ENCODE results near the gene HDAC4.

Gene HDAC4

GRCh38 chr2:239288951-239289511 lies 111.8 kb downstream of the HDAC4 start:
- H2BK12ac ChIP-seq (ENCODE audit: low read length): no peak overlapping the region
- no peak overlapping the region for H3K4me2 ChIP-seq (ENCODE audit: low read length)
- no peaks in the 10 kb centered on the region for H3K79me2 ChIP-seq (ENCODE audit: control insufficient read depth, insufficient read depth, low read length, poor library complexity)
- no peak overlapping the region for H3K9ac ChIP-seq (ENCODE audit: low read length)
- no peaks in the 10 kb centered on the region for H3K27me3 ChIP-seq (ENCODE audit: insufficient read depth, low read length)
- H3K4me1 ChIP-seq (ENCODE audit: control insufficient read depth in 1 of 2, insufficient read depth in 2 of 2, low read length in 2 of 2): peaks cover 2 to 7% of the 10 kb centered on the region in 2 experiments
- H4K8ac ChIP-seq (ENCODE audit: low read depth, low read length): no peak overlapping the region
- H3K9me3 ChIP-seq (ENCODE audit: insufficient read depth, low read depth, low read length): peaks cover 2% of the 10 kb centered on the region
- H3K79me1 ChIP-seq (ENCODE audit: low read length): no peaks in the 10 kb centered on the region
- H2BK120ac ChIP-seq (ENCODE audit: insufficient read depth, low read length, poor library complexity): no peak overlapping the region
- H3K23ac ChIP-seq (ENCODE audit: low read length): no peak overlapping the region
- H3K4me3 ChIP-seq (ENCODE audit: low read depth, low read length): no peak overlapping the region
- H3K18ac ChIP-seq (ENCODE audit: low read length): no peak overlapping the region
- no peaks in the 10 kb centered on the region for H3K36me3 ChIP-seq (ENCODE audit: control insufficient read depth in 1 of 2, insufficient read depth in 2 of 2, low read length in 2 of 2)
- WGBS (ENCODE audit: extremely low coverage, insufficient coverage, insufficient read length): no CpG with 5 or more reads among the region's 7 CpGs
- H2AFZ ChIP-seq (ENCODE audit: insufficient read depth, low read length, poor library complexity): no peak overlapping the region
- H4K12ac ChIP-seq (ENCODE audit: low read depth, low read length): no peak overlapping the region
- no peak overlapping the region for H4K91ac ChIP-seq (ENCODE audit: low read depth, low read length)
- no peak overlapping the region for H2BK5ac ChIP-seq (ENCODE audit: low read depth, low read length, poor library complexity)
- DNase-seq: no peak
- H2AK5ac ChIP-seq (ENCODE audit: low read length): no peak overlapping the region
- no peak overlapping the region for H3K14ac ChIP-seq (ENCODE audit: low read length)
- H3K4ac ChIP-seq (ENCODE audit: low read depth, low read length): no peak overlapping the region
- H3K27ac ChIP-seq (ENCODE audit: low read depth, low read length): no peak overlapping the region

- WGBS (ENCODE audit: extremely low coverage, insufficient coverage, insufficient read length): no CpG with 5 or more reads among the region's 4 CpGs
- Histone ChIP-seq H3K27me3 (ENCODE audit: insufficient read depth, low read length) (no peaks in the 10 kb centered on the region), H3K9me3 (ENCODE audit: insufficient read depth, low read depth, low read length) (peaks cover 2% of the 10 kb centered on the region), H4K8ac (ENCODE audit: low read depth, low read length) (no peak overlapping the region), H2BK12ac (ENCODE audit: low read length) (no peak overlapping the region), H3K23ac (ENCODE audit: low read length) (no peak overlapping the region), H4K91ac (ENCODE audit: low read depth, low read length) (no peak overlapping the region), H2AK5ac (ENCODE audit: low read length) (no peak overlapping the region), H3K79me2 (ENCODE audit: control insufficient read depth, insufficient read depth, low read length, poor library complexity) (no peaks in the 10 kb centered on the region), H3K4me1 (ENCODE audit: control insufficient read depth in 1 of 2, insufficient read depth in 2 of 2, low read length in 2 of 2) (peaks cover 2 to 7% of the 10 kb centered on the region in 2 experiments), H2BK5ac (ENCODE audit: low read depth, low read length, poor library complexity) (no peak overlapping the region), H3K14ac (ENCODE audit: low read length) (no peak overlapping the region), H2BK120ac (ENCODE audit: insufficient read depth, low read length, poor library complexity) (no peak overlapping the region), H2AFZ (ENCODE audit: insufficient read depth, low read length, poor library complexity) (no peak overlapping the region), H3K4me3 (ENCODE audit: low read depth, low read length) (no peak overlapping the region), H4K12ac (ENCODE audit: low read depth, low read length) (no peak overlapping the region), H3K18ac (ENCODE audit: low read length) (no peak overlapping the region), H3K9ac (ENCODE audit: low read length) (no peak overlapping the region), H3K4me2 (ENCODE audit: low read length) (no peak overlapping the region), H3K27ac (ENCODE audit: low read depth, low read length) (no peak overlapping the region), H3K36me3 (ENCODE audit: control insufficient read depth in 1 of 2, insufficient read depth in 2 of 2, low read length in 2 of 2) (no peaks in the 10 kb centered on the region), H3K79me1 (ENCODE audit: low read length) (no peaks in the 10 kb centered on the region), H3K4ac (ENCODE audit: low read depth, low read length) (no peak overlapping the region)
- DNase-seq: no peak
Observed at GRCh38 chr2:239288237-239288636, 112.6 kb downstream of the HDAC4 start.

DNA sequence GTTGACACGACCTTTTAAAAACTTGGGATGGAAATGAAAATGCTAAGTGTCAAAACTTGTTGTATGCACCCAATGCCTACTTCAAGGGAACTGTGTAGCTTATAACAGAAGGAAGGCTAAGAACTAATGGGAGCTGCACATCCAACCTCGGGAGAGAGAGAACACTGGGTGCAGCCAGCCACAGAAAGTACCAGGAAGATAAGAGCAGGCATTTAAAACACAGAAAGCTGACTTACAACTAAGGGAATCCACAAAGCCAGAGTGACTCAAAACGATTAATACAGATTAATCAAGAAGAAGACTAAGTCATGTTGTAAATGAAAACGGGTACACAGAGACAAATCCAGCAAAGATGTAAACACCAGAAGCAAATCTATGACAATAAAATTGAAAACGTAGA lies 113.4 kb downstream of the HDAC4 start:
- Histone ChIP-seq H3K27me3 (ENCODE audit: insufficient read depth, low read length) (no peaks in the 10 kb centered on the region), H3K79me1 (ENCODE audit: low read length) (no peaks in the 10 kb centered on the region), H3K4me2 (ENCODE audit: low read length) (no peak overlapping the region), H3K4me1 (ENCODE audit: control insufficient read depth in 1 of 2, insufficient read depth in 2 of 2, low read length in 2 of 2) (peaks cover 2 to 7% of the 10 kb centered on the region in 2 experiments), H2AK5ac (ENCODE audit: low read length) (no peak overlapping the region), H3K23ac (ENCODE audit: low read length) (no peak overlapping the region), H3K4me3 (ENCODE audit: low read depth, low read length) (no peak overlapping the region), H3K79me2 (ENCODE audit: control insufficient read depth, insufficient read depth, low read length, poor library complexity) (no peaks in the 10 kb centered on the region), H4K12ac (ENCODE audit: low read depth, low read length) (no peak overlapping the region), H4K8ac (ENCODE audit: low read depth, low read length) (no peak overlapping the region), H3K18ac (ENCODE audit: low read length) (no peak overlapping the region), H3K9ac (ENCODE audit: low read length) (no peak overlapping the region), H3K27ac (ENCODE audit: low read depth, low read length) (no peak overlapping the region), H3K9me3 (ENCODE audit: insufficient read depth, low read depth, low read length) (peaks cover 4% of the 10 kb centered on the region), H2AFZ (ENCODE audit: insufficient read depth, low read length, poor library complexity) (no peak overlapping the region), H2BK12ac (ENCODE audit: low read length) (no peak overlapping the region), H4K91ac (ENCODE audit: low read depth, low read length) (no peak overlapping the region), H3K4ac (ENCODE audit: low read depth, low read length) (no peak overlapping the region), H3K14ac (ENCODE audit: low read length) (no peak overlapping the region), H2BK120ac (ENCODE audit: insufficient read depth, low read length, poor library complexity) (no peak overlapping the region), H3K36me3 (ENCODE audit: control insufficient read depth in 1 of 2, insufficient read depth in 2 of 2, low read length in 2 of 2) (no peaks in the 10 kb centered on the region), H2BK5ac (ENCODE audit: low read depth, low read length, poor library complexity) (no peak overlapping the region)
- no CpG with 5 or more reads among the region's 5 CpGs for WGBS (ENCODE audit: extremely low coverage, insufficient coverage, insufficient read length)
- no peak for DNase-seq

DNA sequence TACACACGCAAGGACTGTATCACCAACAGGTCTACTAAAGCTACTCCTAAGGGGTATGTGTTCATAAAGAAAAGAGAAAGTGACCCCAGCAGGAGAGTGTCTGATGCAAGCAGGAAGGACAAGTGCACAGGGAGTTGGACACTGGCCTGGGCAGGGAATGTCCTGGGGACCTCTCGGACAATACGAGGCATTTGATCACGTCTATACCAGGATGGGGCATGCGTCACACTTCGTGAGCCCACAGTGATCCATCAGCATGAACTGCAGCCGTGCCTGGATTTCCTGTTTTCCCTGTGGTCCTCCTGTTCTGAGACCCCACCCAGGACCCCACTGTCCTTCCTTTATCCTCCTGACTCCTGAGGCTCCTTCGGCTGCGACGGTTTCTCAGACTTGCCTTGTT lies 113.9 kb downstream of the HDAC4 start:
- H4K8ac ChIP-seq (ENCODE audit: low read depth, low read length): no peak overlapping the region
- no CpG with 5 or more reads among the region's 10 CpGs for WGBS (ENCODE audit: extremely low coverage, insufficient coverage, insufficient read length)

More for the DNA sequence above, 113.9 kb downstream of the HDAC4 start:
- DNase-seq: no peak
- Histone ChIP-seq H4K12ac (ENCODE audit: low read depth, low read length) (no peak overlapping the region), H4K91ac (ENCODE audit: low read depth, low read length) (no peak overlapping the region), H3K14ac (ENCODE audit: low read length) (no peak overlapping the region), H3K4ac (ENCODE audit: low read depth, low read length) (no peak overlapping the region), H3K9ac (ENCODE audit: low read length) (no peak overlapping the region), H2AK5ac (ENCODE audit: low read length) (no peak overlapping the region), H3K4me1 (ENCODE audit: control insufficient read depth in 1 of 2, insufficient read depth in 2 of 2, low read length in 2 of 2) (peaks cover 2 to 7% of the 10 kb centered on the region in 2 experiments), H3K27me3 (ENCODE audit: insufficient read depth, low read length) (no peaks in the 10 kb centered on the region), H2AFZ (ENCODE audit: insufficient read depth, low read length, poor library complexity) (no peak overlapping the region), H3K4me3 (ENCODE audit: low read depth, low read length) (no peak overlapping the region), H2BK12ac (ENCODE audit: low read length) (no peak overlapping the region), H2BK120ac (ENCODE audit: insufficient read depth, low read length, poor library complexity) (no peak overlapping the region), H3K9me3 (ENCODE audit: insufficient read depth, low read depth, low read length) (peaks cover 4% of the 10 kb centered on the region), H3K79me1 (ENCODE audit: low read length) (no peaks in the 10 kb centered on the region), H3K27ac (ENCODE audit: low read depth, low read length) (no peak overlapping the region), H2BK5ac (ENCODE audit: low read depth, low read length, poor library complexity) (no peak overlapping the region), H3K36me3 (ENCODE audit: control insufficient read depth in 1 of 2, insufficient read depth in 2 of 2, low read length in 2 of 2) (no peaks in the 10 kb centered on the region), H3K18ac (ENCODE audit: low read length) (no peak overlapping the region), H3K79me2 (ENCODE audit: control insufficient read depth, insufficient read depth, low read length, poor library complexity) (no peaks in the 10 kb centered on the region), H3K4me2 (ENCODE audit: low read length) (no peak overlapping the region), H3K23ac (ENCODE audit: low read length) (no peak overlapping the region)
